HG03520 (cell line): ENCODE results near the gene MAP3K15.

Source experiments
- ATAC-seq: cut with Tn5 transposase; IDR thresholded peaks from one replicate; pipeline ENCODE4 v1.9.1; 2021; ENCODE audit warnings: mild to moderate bottlenecking, moderate library complexity; ENCODE audit not compliant: unreplicated experiment

The MAP3K15 gene

DNA sequence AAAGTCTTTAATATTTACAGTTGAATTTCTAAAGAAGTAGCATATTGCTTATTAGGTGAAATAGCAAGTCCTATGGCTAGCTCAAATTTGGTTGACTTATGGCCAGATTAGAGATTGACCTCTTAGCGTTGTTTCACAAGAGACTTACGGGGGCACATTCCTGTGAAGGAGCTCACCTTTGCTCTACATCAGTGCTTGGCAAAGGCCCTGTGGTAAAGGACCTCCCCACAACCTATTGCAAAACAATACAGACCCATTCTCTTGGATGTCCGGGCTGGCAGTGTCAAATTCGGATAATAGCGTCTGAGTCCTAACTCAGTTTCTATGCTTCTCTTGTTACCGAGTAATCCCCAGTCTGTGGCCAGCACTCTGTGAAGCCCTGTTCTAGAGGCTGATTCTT, 160.7 kb downstream of the MAP3K15 start:
- ATAC-seq: no peak

DNA sequence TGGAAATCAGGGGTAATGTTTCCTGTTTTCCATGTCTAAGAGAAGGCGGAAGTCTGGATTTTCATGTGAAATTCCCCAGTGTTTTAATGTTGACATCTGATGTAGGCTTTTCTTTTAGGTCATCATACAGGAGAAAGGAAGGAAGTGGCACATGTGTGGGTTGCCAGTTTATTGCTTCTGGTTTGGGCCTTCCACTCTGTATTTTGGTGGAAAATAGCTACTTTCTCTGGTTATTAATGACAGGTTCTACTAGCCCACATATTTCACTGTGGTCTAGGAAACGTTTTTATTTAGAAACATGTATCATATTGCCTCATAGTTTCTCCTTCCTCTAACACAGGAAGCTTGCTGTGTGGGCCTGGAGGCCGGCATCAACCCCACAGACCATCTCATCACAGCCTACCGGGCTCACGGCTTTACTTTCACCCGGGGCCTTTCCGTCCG, 164.3 kb downstream of the MAP3K15 start:
- ATAC-seq: peak; percentile 87

GRCh38 chrX:19349264-19349663, 166.0 kb downstream of the MAP3K15 start:
- no peak for ATAC-seq

- ATAC-seq: no peak
Measured at GRCh38 chrX:19347916-19348315, 167.4 kb downstream of the MAP3K15 start.

GRCh38 chrX:19344661-19345060, 170.6 kb downstream of the MAP3K15 start:
- ATAC-seq: no peak

- peak; percentile 98 for ATAC-seq
Measured at GRCh38 chrX:19343535-19344408, 171.5 kb downstream of the MAP3K15 start, which contains the start of gene PDHA1. Gene PDHA1, plus strand, starts transcription at chrX:19343927. Its CDS starts 111 bp downstream, at chrX:19344038.

GRCh38 chrX:19343085-19343534, 172.2 kb downstream of the MAP3K15 start:
- ATAC-seq: no peak

DNA sequence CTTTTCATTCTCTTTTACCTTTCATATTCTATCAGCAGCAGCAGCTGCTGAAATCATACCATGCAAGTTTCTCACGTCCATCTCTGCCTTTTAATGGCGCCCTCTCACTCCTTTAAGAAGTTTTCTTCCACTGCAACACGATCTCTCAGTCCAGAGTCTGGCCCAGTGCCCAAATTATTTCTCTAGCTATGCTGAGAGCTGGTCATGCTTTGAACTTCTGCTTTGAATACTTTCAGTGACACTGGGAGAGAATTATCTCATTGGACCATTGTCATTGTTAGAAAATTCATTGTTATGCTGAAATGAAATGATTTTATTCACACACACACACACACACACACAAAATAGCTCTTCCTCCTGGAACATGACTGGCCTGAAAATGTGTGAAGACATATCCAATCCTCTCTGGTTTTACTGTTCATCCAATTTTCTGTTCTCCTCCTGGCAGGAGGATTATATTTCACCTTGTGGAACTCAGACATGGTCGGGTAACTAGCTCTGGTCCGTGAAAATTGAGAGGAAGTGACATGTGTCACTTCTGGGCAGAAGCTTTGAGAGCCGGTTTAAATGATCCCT, 172.9 kb downstream of the MAP3K15 start:
- ATAC-seq: no peak

DNA sequence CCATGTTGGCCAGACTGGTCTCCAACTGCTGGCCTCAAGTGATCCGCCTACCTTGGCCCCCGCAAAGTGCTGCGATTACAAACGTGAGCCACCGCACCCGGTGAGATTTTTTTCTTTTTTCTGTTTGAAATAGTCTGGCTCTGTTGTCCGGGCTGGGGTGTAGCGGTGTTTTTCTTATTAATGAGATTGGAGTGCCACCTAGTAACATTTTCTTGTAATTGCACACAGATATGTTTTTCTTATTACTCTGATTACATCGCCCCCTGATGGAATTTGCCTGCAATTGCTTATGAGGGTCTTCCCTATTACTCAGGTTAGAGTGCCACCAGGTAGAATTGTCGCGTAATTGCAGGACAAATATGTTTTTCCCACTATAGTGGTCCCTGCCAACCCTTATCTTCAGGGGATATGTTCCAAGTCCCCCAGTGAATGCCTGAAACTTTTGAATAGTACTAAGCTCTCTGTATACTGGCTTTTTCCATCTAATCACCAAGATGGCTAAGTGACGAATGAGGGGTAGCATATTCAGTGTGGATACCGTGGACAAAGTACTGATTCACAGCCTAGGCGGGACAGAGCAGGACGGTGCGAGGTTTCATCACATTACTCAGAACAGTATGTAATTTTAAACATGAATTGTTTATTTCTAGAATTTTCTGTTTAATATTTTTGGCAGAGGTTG, 180.2 kb downstream of the MAP3K15 start:
- no peak for ATAC-seq

DNA sequence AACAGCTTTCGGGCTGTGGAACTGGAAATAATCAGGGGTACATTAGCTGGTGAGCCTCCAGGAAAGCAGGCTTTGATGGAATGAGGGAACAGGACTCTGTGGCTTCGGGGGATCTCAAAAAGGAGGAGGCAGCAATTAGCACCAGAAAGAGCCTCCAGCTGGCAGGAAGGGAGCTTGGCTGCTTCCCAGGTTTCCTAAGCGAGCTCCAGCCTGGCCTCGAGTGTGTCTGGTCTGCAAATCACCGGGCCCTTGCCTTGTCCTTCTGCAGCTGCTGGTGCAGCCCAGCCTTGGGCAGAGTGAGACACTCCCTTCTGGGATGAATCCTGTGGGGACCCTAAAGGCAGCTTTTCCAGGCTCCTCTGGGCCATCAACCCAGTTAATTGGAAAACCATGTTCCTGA, 182.3 kb downstream of the MAP3K15 start:
- ATAC-seq: no peak

GRCh38 chrX:19331831-19332230, 183.5 kb downstream of the MAP3K15 start:
- ATAC-seq: no peak

GRCh38 chrX:19326567-19326966, 188.7 kb downstream of the MAP3K15 start:
- no peak for ATAC-seq
